HG03064 (cell line): ENCODE measurements around the gene HOMER2.
A peak's percentile ranks its signal among the peaks of the same experiment; 100 is the strongest.
"Not testable (repeated sequence)": the region's sequence is repeated elsewhere in the genome, so short reads cannot be mapped to it uniquely, and the experiment has no call there.

Experiments used
- ATAC-seq: cut with Tn5 transposase; IDR thresholded peaks from one replicate; pipeline ENCODE4 v1.9.1; 2021; ENCODE audit warnings: low read depth; ENCODE audit not compliant: unreplicated experiment

Gene HOMER2

DNA sequence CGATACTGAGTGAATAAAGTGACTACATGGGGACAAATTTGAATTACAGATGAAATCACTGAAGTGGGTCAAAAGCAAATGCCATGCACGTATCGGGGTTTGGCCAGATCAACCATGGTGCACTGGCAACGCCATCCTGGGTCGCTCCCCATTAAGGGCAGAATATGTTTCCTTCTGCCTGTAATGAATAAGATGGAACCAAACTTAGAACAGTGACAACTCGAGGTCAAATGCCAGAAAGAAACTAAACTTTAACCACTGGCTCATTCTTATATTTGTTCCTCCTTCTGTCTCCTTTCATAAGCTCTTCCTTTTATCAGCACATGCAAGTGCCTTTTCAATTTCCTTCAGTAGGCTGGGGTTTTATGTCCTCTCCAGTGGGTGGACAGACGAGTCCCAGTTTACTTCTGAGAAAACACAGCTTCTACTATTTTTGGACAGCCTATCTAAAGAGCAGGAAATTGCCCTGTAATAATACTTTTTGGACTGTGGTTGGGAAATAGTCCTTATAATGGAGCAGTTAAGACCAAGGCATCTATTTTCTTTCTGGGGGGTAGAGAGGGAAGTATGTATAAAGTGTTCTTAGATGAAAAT is 81.7 kb downstream of the HOMER2 start:
- no peak for ATAC-seq

DNA sequence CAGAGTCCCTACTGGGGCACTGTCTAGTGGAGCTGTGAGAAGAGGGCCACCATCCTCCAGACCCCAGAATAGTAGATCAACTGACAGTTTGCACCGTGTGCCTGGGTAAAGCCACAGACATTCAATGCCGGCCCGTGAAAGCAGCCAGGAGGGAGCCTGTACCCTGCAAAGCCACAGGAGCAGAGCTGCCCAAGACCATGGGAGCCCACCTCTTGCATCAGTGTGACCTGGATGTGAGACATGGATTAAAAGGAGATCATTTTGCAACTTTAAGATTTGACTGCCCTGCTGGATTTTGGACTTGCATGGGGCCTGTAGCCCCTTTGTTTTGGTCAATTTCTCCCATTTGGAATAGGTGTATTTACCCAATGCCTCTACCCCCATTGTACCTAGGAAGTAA is 86.5 kb downstream of the HOMER2 start:
- not testable (repeated sequence) for ATAC-seq

DNA sequence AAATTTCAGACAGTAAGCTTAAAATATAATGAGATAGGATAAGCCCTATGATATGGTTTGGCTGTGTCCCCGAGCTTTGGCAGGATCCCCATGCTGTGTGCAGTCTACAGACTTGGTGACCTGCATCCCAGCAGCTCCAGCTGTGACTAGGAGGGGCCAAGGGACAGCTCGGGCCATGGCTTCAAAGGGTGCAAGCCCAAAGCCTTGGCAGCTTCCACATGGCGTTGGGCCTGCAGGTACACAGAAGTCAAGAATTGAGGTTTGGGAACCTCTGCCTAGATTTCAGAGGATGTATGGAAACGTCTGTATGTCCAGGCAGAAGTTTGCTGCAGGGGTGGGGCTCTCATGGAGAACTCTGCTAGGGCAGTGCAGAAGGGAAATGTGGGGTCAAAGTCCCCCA is 86.9 kb downstream of the HOMER2 start:
- ATAC-seq, result not testable (repeated sequence)

DNA sequence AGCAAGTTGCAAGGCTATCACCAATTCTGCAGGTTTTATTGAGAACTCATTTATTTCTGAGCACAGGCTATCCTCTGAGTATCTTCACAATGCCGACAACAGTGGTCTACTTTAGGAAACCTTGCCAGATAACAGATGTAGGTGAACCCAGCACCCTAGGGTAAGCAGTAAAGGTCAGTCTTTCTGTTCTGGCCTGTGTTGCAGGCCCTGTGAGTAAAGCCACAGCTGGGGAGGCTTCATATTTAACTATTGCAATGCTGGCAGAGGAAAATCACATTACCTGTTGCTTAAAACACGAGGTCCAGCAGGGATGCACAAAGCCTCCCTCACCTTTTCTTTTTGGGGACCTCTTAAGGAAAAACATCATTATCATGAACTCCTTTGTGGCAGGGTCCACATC is 87.6 kb downstream of the HOMER2 start:
- no peak for ATAC-seq

DNA sequence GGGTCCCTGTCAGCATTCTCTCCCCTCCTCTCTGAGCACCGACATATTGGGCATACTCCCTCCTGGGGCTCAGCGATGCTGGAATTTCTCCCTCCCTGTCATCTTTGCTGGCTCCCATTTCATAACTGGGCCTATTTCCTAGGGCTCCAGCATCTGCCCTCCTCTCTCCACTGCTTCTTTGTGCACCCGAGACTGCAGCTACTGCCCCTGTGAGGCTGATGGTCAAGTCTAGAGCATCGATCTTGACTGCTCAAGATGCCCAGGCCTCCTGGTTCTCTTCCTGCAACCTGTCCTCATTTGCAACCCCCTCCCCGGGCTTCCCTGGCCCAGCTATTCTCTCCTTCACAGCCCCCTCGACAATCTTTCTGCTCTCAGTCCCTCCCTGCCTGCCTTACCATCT is 89.6 kb downstream of the HOMER2 start:
- ATAC-seq, result no peak

DNA sequence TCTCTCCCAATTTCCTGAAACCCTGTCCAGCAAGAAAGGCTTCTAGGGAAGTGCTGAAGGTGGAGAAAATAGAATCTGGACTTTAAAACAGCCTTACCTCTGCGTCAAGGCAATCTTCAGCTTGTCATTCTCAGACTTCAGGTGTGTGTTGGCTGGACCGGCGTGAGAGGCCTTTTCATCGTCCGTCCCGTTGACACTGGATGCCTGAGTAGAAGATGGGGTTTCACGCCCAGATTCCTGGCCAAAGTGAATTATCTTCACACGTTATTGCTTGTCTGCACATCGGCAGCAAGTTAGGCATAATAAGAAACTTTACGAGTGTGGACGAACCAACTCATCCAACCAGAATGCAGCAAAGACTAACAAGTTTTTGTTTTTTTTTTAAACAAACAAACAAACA is 93.6 kb downstream of the HOMER2 start:
- ATAC-seq, result no peak

DNA sequence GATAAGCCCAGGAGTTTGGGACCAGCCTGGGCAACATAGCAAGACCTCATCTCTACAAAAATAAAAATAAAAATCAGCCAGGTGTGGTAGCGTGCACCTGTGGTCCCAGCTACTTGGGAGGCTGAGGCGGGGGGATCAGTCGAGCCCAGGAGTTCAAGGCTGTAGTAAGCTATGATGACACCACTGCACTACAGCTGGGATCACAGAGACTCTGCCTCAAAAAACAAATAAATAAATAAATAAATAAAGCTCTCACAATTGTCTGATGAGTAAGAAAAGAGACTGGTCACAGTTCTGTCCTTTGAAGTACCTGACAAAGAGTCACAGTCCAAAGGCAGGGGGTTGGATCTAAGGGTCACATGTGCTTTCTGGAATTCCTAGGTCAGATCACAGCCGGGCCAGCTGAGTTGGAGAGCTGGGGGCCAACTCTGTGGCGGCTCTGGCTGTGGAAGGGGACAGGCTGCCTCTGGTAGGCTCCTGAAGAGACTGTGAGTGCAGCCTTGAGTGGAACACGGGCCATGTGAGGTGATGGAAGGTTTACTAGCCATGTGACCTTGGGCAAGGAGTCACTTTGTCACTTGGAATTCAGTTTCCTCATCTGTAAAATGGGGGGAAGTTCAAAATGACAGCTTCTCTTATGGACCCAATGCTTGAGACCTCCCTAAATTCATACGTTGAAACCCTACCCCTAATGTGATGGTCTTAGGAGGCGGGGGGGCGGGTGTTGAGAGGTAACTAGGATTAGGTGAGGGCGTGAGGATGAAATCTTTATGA is 95.9 kb downstream of the HOMER2 start:
- no peak for ATAC-seq

DNA sequence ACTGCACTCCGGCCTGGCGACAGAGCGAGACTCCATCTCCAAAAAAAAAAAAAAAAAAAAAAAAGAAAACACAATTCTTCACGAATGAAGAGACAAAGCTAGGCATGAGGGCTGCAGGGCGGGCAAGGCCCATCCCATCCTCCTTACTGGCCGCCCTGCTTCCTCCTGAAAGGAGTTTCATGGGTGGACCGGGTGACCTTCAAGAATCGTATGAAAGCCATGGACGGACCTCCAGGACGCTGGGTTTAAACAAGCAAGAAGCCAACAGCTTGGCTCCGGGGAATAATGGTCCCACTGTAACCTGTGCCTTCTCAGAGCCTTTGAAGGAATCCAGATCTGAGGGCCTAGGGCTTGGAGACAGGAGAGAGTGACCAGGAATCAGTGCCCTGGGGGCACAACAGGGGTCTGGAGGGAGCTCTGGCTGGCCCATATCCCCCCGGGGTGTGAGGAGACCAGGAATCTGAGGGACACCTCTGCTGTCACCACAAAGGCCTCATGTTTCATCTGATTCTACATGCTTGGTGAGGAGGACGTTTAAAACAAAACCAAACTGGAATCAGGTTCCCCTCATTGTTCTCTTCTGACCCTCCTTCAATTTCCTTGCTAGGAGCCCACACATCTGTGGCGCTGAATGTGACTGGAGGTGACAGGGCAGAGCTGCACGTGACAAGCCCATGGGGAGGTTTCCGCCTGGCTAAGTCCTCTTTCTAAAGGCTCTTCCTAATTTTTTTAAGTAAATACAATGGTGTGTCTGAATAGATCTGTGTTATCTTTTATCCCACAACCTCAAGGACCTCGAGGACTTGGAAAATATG is 97.0 kb downstream of the HOMER2 start:
- no peak for ATAC-seq

DNA sequence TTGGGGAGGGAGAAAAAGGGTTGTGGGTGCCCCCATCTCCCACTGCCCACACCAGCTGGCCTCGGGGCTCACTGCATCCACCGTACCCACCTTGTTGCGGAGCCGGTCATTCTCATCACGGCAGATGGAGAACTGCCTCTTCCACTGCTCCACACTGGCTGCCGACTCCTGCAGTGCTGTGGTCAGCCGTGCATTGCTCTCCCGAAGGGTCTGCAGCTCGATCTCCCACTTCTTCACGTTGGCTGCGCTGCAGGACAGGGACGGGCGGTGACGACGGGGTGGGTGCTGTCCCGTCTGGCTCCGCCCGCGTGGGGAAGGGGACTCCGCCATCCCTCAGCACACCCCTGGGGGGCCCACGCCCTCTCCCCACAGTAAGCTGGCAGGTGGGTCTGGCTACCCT is 98.0 kb downstream of the HOMER2 start:
- ATAC-seq, result no peak

DNA sequence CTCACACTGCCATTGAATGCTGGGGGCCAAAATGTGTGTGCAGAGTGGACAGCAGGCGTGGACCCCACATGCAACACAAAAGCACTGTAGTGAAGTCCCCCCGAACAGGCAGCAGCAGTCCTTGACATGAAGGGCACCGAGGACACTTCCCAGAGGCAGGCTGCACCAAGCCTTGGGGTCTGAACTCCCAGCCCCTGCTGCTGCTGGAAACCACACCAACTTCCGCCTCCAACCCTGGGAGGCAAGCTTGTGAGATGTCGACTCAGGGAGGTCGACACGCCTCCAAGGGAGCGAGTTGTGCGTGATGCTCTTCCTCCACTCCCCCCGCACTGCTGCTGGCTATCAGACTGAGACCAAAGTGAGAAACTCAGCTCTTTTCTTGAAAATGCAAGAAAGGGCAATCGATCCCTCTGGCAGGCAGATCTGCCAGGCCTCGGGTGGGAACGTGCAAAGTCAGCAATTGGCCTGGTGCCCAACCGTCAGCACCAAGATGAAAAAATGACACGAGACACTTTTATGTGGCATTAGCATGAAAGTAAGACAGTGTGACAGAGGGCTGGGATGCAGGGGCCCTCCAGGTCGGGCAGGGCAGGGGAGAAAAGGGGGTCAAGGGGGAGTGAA is 99.5 kb downstream of the HOMER2 start:
- no peak for ATAC-seq

DNA sequence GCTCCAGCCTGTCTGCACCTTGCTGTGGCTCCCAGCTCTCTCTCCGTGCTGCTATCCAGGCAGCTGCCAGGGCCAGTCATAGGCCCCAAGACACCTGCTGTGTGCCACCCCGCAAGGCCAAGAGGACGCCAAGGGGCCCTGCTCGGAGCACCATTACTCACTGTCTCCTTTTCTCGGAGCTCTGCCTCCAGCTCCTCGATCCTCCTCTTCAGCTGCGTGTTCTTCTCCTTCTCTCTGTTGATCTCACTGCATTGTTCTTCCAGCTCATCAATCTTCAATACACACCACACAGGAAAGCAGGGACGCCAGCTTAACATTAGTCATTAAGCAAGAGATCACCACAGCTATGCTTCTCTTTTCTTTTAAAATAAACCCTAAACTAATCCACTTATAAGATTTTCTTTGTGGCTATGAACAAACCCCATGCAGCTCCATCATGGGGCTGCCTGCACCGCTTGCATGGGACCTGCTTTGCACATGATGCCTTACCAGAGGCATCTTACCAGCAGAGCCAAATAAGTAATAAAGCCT is 100.5 kb downstream of the HOMER2 start:
- no peak for ATAC-seq

DNA sequence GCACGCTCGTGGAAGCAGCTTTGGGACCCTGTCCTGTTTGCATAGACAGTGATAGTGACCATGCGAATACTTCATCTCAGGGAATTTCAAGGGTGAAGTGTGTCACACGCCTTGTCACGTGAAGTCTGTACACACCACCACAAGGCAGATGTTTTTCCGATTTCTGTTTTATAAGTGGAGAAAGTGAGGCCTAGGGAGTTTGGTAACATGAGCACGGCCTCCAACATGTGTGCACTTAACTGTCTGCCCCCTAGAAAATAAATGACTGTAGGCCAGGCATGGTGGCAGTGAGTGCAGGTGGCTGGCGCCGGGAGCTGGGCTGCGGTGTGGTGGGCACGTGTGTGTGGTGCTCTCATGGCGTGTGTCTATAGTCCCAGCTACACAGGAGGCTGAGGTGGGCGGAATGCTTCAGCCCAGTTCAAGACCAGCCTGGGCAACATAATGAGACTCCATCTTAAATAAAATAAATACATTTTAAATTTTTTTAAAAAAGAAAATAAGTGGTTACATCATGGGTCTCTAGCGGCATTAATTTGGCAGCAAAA is 101.1 kb downstream of the HOMER2 start:
- ATAC-seq, result no peak

DNA sequence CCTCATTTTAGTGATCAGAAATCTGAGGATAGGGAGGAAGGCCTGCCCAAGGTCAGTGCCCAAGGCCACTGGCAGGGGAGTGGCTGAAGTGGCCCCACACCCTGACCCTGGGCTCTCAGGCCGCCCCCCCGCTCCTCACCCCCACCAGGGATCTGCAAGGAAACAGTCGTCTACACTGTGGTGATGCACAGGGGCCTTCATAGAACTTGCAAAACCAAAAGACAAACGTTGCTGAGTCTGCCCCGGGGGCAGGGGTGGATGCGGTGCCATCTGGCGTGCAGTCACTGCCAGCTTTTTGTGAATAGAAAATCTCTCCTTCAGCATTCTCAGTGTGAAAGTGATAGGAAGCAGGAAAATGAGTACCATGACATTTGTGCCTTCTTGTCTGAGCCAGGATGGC is 101.8 kb downstream of the HOMER2 start:
- no peak for ATAC-seq

DNA sequence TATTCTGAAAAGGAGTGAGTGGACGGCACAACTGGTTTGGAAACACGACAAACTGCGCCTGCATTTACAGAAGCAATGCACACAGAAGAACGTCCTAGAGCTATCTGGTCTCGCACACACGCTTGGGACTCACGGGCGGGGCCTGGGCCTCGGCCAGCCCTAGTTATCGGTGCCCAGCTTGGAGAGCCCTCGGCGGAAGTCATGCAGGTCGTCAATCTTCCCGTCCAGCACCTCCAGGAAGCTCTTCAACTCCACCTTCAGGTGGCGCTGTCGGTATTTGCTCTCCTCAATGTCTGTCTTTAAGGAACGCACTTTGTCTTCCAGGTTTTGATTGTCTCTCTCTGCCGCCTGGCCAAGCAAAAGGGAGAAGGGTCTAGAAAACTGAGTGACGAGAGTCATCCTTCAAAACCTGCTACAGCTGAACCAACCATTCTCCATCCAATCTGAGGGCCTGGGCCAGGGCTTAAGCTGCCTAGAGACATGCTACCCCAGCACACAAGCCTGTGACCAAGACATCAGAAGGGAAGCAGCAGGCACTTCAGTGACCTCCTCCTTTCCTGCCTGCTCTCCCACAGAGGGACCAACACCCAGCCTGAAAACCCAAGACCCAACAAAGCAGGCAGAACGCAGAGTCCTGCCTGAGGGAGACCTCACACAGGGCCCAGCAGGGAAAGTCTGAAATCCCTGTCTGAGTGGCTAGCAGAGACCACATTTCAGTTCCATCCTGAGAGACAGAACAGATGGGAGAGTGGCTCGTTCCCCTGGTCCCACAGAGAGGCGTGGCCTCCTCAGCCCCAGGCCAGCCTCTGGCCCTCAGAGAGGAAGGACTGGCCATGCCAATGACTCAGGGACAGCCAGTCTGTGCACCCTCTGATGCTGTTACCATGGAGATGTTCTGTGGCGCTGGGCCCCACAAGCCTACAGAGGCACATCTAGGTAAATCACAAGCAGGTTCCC is 102.7 kb downstream of the HOMER2 start:
- peak; percentile 56 for ATAC-seq

DNA sequence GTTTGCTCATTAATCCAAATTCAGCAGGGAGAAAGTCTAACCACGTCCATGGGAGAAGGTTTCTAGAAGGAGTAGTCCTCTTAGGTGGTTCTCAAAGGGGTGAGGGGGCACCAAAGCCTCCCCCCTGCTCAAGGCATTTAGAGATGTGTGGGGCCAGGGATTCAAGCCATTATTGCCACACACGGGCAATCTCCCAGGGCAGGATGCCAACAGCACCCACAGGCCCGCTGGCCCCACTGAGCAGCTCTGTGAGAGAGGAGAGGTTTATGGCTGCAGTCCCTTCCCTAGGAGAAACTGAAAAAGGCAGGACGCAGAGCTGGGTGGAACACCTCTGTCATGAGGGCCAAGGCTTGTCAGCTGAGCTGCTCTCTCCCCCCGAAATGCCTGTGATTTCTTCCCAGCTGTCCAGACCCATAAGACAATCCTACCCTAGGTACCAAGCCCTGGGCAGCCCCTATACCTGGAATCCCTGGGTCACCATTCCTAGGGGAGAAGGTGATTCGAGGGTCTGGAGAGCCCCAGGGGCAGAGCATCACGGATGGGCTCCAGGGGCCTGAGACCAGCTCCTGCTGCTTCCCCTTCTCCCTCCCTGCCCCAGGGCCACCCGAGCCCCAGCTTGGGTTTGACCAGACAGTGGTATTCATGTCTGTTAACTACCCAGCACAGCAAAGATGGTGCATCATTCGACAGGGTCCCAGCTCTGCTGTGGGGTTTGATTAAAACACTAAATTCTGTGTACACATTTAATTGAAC is 104.1 kb downstream of the HOMER2 start:
- no peak for ATAC-seq

DNA sequence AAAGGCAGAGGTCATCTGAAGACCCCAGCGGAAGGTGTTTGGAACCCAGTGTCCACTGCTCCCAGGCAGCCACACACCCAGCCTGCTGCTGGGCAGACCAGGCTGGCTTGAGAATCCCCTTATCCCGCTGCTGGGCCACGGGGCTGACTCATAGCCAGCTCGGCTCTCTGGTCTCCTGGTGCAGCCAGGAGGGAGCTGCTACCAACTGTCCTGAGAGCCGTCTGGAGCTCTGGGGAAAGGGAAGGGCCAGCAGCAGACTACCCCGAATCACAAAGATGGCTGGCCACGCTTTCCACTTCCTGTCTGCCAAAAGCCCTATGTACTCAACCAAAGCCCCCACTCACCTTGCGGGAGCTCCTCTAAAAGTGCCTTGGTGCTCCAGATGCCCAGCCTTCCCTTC is 104.8 kb downstream of the HOMER2 start:
- ATAC-seq, result no peak

DNA sequence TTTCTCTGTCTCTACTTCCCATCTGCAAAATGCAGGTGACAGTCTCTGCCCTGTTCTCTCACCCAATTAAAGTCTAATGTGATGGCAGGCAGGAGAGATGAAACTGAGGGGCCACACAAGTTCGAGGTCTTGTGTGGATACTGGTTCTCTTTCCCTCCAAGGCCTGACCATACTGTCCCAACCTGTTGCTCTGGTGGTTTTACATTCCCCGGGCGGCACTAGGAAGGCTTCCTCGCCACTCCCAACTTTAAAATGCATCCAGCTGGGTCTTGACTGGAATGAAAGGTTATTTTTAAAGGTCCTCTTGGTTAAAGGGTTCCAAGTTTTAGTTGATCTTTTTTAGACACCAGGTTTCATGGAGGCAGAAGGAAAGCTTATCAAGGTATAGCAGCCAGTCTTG is 105.9 kb downstream of the HOMER2 start:
- no peak for ATAC-seq

DNA sequence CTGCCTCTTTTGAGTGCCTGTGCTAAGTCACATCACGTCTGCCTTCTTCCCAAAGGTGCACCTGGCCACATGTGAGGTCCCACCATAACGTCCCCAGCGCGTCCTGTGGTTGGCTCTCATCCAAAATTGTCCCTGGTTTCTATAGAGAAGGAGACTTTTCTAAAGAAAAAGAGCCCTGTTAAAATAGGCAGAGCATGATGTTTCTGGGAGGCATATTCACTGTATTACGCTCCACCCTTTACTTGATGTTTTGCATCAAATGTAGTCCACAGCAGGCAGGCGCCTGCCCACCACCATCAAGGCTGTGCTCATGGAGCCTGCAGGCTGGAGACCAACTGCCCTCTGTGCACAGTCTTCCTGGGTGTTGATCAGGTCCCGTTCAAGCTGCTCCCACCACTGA is 106.8 kb downstream of the HOMER2 start:
- ATAC-seq, result no peak

DNA sequence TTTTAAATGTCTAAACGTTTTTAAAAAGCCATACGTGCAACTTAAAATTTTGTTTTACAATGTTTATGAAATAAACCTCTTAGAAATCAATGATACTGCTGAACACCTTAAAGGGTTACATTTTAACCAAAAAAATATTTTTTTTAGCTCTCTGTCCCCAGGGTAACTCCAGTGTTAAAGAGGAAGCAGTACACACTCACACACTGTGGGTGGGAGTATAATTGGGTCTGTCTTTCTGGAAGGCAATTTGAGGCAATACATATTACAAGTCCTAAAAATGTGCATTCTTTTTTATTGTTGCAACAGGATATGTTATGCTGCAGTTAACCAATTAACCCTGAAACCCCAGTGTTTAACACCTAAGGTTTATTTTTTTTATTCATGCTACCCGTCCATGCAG is 109.0 kb downstream of the HOMER2 start:
- no peak for ATAC-seq
